ENCODE results near the gene CD300C. TPM values are rescaled to one million over a fixed set of nuclear protein-coding genes. Genes with fewer than 3 reads are reported as not detected.

CD300C gene
- total RNA-seq, 2 experiments from 2014 or later = 0.41 to 0.50 TPM

GRCh38 chr17:74497471-74497870 lies 48.4 kb downstream of the CD300C start:
- H3K9me3 Mint-ChIP-seq = no peaks in the 10 kb centered on the region
- ATAC-seq (ENCODE audit: poor library complexity) = no peak
- no peak overlapping the region for H3K27ac ChIP-seq (ENCODE audit: low read depth in 1 of 2, low read length in 2 of 2)
- no peaks in the 10 kb centered on the region for H3K36me3 Mint-ChIP-seq (ENCODE audit: low read depth)
- H3K27me3 ChIP-seq (ENCODE audit: control insufficient read depth in 1 of 2, insufficient read depth in 2 of 2, low read length in 2 of 2) = peaks cover 0 to 3% of the 10 kb centered on the region in 2 experiments
- no peak for DNase-seq
- intact Hi-C loops (cut with DNase I, micrococcal nuclease) = loop anchor here in 1 of 2 experiments (10.0 kb wide), 1 partner anchor 193 kb away; no protein-coding TSS in a partner anchor
- H3K4me1 ChIP-seq (ENCODE audit: insufficient read depth, low read length) = no peaks in the 10 kb centered on the region
- H3K27ac Mint-ChIP-seq = no peak overlapping the region
- ChIA-PET POLR2A (no interaction called here), CTCF (no interaction called here)
- H3K4me1 Mint-ChIP-seq (ENCODE audit: low read depth) = peaks cover 7% of the 10 kb centered on the region
- TF ChIP-seq CTCF (IDR thresholded peaks at IDR 0.05) = no peak
- no peaks in the 10 kb centered on the region for H3K9me3 ChIP-seq (ENCODE audit: control insufficient read depth in 1 of 2, insufficient read depth in 1 of 2, low read length in 2 of 2)
- H3K4me3 ChIP-seq (ENCODE audit: low read length) = no peak overlapping the region
- H3K4me3 Mint-ChIP-seq = no peak overlapping the region
- H3K36me3 ChIP-seq (ENCODE audit: insufficient read depth, low read length) = no peaks in the 10 kb centered on the region
- peaks cover 6% of the 10 kb centered on the region for H3K27me3 Mint-ChIP-seq

GRCh38 chr17:74493331-74493833 lies 52.5 kb downstream of the CD300C start:
- intact Hi-C loops (cut with DNase I, micrococcal nuclease) = loop anchor here (1.0 to 10.0 kb wide), 8 partner anchors 39 to 189 kb away; no protein-coding TSS in a partner anchor
- no peak overlapping the region for H3K27ac ChIP-seq (ENCODE audit: low read depth in 1 of 2, low read length in 2 of 2)
- Mint-ChIP-seq H3K36me3 (ENCODE audit: low read depth) (no peaks in the 10 kb centered on the region), H3K9me3 (no peaks in the 10 kb centered on the region), H3K27me3 (peaks cover 6% of the 10 kb centered on the region), H3K27ac (no peak overlapping the region), H3K4me3 (no peak overlapping the region), H3K4me1 (ENCODE audit: low read depth) (peaks cover 7% of the 10 kb centered on the region)
- DNase-seq (peak; percentile 48 to 83 (median 66)), ATAC-seq (ENCODE audit: poor library complexity) (peak; percentile 78)
- peaks cover 0 to 3% of the 10 kb centered on the region in 2 experiments for H3K27me3 ChIP-seq (ENCODE audit: control insufficient read depth in 1 of 2, insufficient read depth in 2 of 2, low read length in 2 of 2)
- H3K4me1 ChIP-seq (ENCODE audit: insufficient read depth, low read length) = peaks cover 3% of the 10 kb centered on the region
- no peaks in the 10 kb centered on the region for H3K9me3 ChIP-seq (ENCODE audit: control insufficient read depth in 1 of 2, insufficient read depth in 1 of 2, low read length in 2 of 2)
- H3K36me3 ChIP-seq (ENCODE audit: insufficient read depth, low read length) = no peaks in the 10 kb centered on the region
- POLR2A ChIA-PET = interaction anchor here (1.4 kb wide), 1 partner anchor 39 kb away, joined by 4 read pairs; no protein-coding TSS in a partner anchor
- CTCF ChIA-PET = interaction anchor here (1.1 to 1.7 kb wide), 3 partner anchors 114 to 126 kb away, joined by 3 to 4 read pairs (median 4); partner anchors contain the start of gene GPR142
- H3K4me3 ChIP-seq (ENCODE audit: low read length) = no peak overlapping the region
- peak; percentile 90 for TF ChIP-seq CTCF (IDR thresholded peaks at IDR 0.05)

- no peaks in the 10 kb centered on the region for H3K36me3 Mint-ChIP-seq (ENCODE audit: low read depth)
- no peak for ATAC-seq (ENCODE audit: poor library complexity)
- no peak overlapping the region for H3K27ac Mint-ChIP-seq
- peaks cover 6% of the 10 kb centered on the region for H3K27me3 Mint-ChIP-seq
- no peak for TF ChIP-seq CTCF (IDR thresholded peaks at IDR 0.05)
- Histone ChIP-seq H3K27ac (ENCODE audit: low read depth in 1 of 2, low read length in 2 of 2) (no peak overlapping the region), H3K36me3 (ENCODE audit: insufficient read depth, low read length) (no peaks in the 10 kb centered on the region), H3K9me3 (ENCODE audit: control insufficient read depth in 1 of 2, insufficient read depth in 1 of 2, low read length in 2 of 2) (no peaks in the 10 kb centered on the region), H3K27me3 (ENCODE audit: control insufficient read depth in 1 of 2, insufficient read depth in 2 of 2, low read length in 2 of 2) (peaks cover 0 to 3% of the 10 kb centered on the region in 2 experiments), H3K4me1 (ENCODE audit: insufficient read depth, low read length) (peaks cover 3% of the 10 kb centered on the region), H3K4me3 (ENCODE audit: low read length) (no peak overlapping the region)
- H3K9me3 Mint-ChIP-seq = no peaks in the 10 kb centered on the region
- H3K4me1 Mint-ChIP-seq (ENCODE audit: low read depth) = peaks cover 7% of the 10 kb centered on the region
- POLR2A ChIA-PET = interaction anchor here (0.6 kb wide), 1 partner anchor 113 kb away, joined by 3 read pairs; no protein-coding TSS in a partner anchor
- CTCF ChIA-PET = interaction anchor here (1.6 to 1.7 kb wide), 2 partner anchors 112 to 113 kb away, joined by 4 to 7 read pairs; no protein-coding TSS in a partner anchor
- intact Hi-C loops (cut with DNase I, micrococcal nuclease) = loop anchor here (2.0 to 10.0 kb wide), 5 partner anchors 37 to 187 kb away; no protein-coding TSS in a partner anchor
- no peak overlapping the region for H3K4me3 Mint-ChIP-seq
- peak in 3 of 14 experiments; percentile 14 to 49 (median 23) for DNase-seq
Observed at GRCh38 chr17:74491626-74492025, 54.3 kb downstream of the CD300C start.

Other genes with a start within 250 kb of the CD300C start
- 1 to 10 TPM in 1 of 2 experiments, under 1 TPM in 1; 0.81 to 1.1 TPM for gene KIF19, start 219.9 kb downstream of the CD300C start, total RNA-seq
- gene BTBD17, start 184.2 kb downstream of the CD300C start, total RNA-seq = not detected
- not detected for gene GPR142, start 178.6 kb downstream of the CD300C start, total RNA-seq
- gene GPRC5C, start 114.0 kb downstream of the CD300C start, total RNA-seq = not detected
- 1 to 10 TPM; 1.8 to 2.6 TPM for gene CD300A, start 79.5 kb downstream of the CD300C start, total RNA-seq
- under 1 TPM; 0.36 to 0.56 TPM for gene CD300LB, start 14.6 kb downstream of the CD300C start, total RNA-seq
- gene CD300H, start 21.4 kb upstream of the CD300C start, total RNA-seq = not detected
- not detected for gene CD300LD, start 46.2 kb upstream of the CD300C start, total RNA-seq
- under 1 TPM; 0.93 to 0.98 TPM for gene CD300E, start 77.6 kb upstream of the CD300C start, total RNA-seq
- 1 to 10 TPM in 1 of 2 experiments, under 1 TPM in 1; 0.39 to 1.0 TPM for gene CD300LF, start 166.8 kb upstream of the CD300C start, total RNA-seq
- 10 to 100 TPM; 19.0 to 21.1 TPM for gene RAB37, start 191.1 kb upstream of the CD300C start, total RNA-seq
- gene NHERF1, start 202.5 kb upstream of the CD300C start, total RNA-seq = 10 to 100 TPM; 68.4 to 72.4 TPM
- 10 to 100 TPM; 34.6 to 38.2 TPM for gene NAT9, start 230.2 kb upstream of the CD300C start, total RNA-seq

All from CD4-positive, alpha-beta T cell (primary cell).